Measurements from ENCODE around the gene HEATR9. TPM values are rescaled to one million over a fixed set of nuclear protein-coding genes. Genes with fewer than 3 reads are reported as not detected.

Gene HEATR9
- total and polyA plus RNA-seq, 2 of the 13 experiments (the other 11 are each of a cell fraction or from before 2014, with no cell fraction given): not detected

- no peak overlapping the region; the same call in 1 of the 2 replicates for H3K4me2 ChIP-seq (ENCODE audit: low read depth, low read length)
- no peak overlapping the region for H3K27ac ChIP-seq (ENCODE audit: extremely low read length, insufficient read depth, low read length)
- H3K79me2 ChIP-seq (ENCODE audit: insufficient read depth, low read length): no peaks in the 10 kb centered on the region
- intact Hi-C loops (cut with micrococcal nuclease; ENCODE audit: unreplicated experiment): no loop called here
- H2AFZ ChIP-seq (ENCODE audit: low read length): no peak overlapping the region
- BruUV-seq (replicated peaks): no TSS peak
- DNase-seq (ENCODE audit: low spot score) (no peak), ATAC-seq (no peak), FAIRE-seq (no peak)
- H3K27me3 ChIP-seq (ENCODE audit: control insufficient read depth in 1 of 2, insufficient read depth in 2 of 2, low read length in 2 of 2): no peaks in the 10 kb centered on the region
- H3K9me3 ChIP-seq (ENCODE audit: low read length): no peaks in the 10 kb centered on the region
- H3K9ac ChIP-seq (ENCODE audit: insufficient read depth, low read depth, low read length): no peak overlapping the region
- ChIA-PET POLR2A (no interaction called here), CTCF (ENCODE audit: low intra/inter-chr PET ratio, low total read pairs) (no interaction called here)
- in situ Hi-C loops (cut with HindIII; ENCODE audit: extremely low pct_ligation_motif_present, low pct_unique_long_range_greater_than_20kb): no loop called here
- no peak overlapping the region for H3K4me3 ChIP-seq (replicated peaks in 1 of 3; ENCODE audit: insufficient read depth in 1 of 3, low read depth in 2 of 3, low read length in 3 of 3)
- no peaks in the 10 kb centered on the region for H4K20me1 ChIP-seq (ENCODE audit: insufficient read depth, low read length)
- no peaks in the 10 kb centered on the region for H3K36me3 ChIP-seq (replicated peaks in 1 of 2; ENCODE audit: control insufficient read depth in 1 of 2, insufficient read depth in 2 of 2, low read length in 2 of 2)
- H3K4me1 ChIP-seq (ENCODE audit: insufficient read depth, low read length): peaks cover 46% of the 10 kb centered on the region
- no peak for TF ChIP-seq MED1 (CRISPR knock-in tag; IDR thresholded peaks at IDR 0.05)
- no peak for TF ChIP-seq THAP7 (CRISPR knock-in tag; IDR thresholded peaks at IDR 0.05)
- no peak for TF ChIP-seq DNMT3B (CRISPR knock-in tag; conservative IDR thresholded peaks at IDR 0.05)
- TF ChIP-seq FUBP1 (CRISPR knock-in tag; IDR thresholded peaks at IDR 0.05; ENCODE audit: borderline replicate concordance): no peak
- TF ChIP-seq ZNF350 (CRISPR knock-in tag; IDR thresholded peaks at IDR 0.05; ENCODE audit: borderline replicate concordance, low read depth): no peak
- TF ChIP-seq PRDM10 (CRISPR knock-in tag; IDR thresholded peaks at IDR 0.05; ENCODE audit: low read depth): no peak
- no peak for TF ChIP-seq HOXA5 (CRISPR knock-in tag; IDR thresholded peaks at IDR 0.05)
- TF ChIP-seq ATRX (CRISPR knock-in tag; IDR thresholded peaks at IDR 0.05; ENCODE audit: borderline replicate concordance): no peak
Observed at GRCh38 chr17:35877345-35878029, 8.8 kb upstream of the HEATR9 start.

Measured in HepG2 (cell line).